ENCODE data around the gene PPP2R2D.

- TF ChIP-seq CTCF (conservative IDR thresholded peaks at IDR 0.05; ENCODE audit: low read depth, low read length), result no peak
- no peak for TF ChIP-seq EZH2phosphoT487 (IDR thresholded peaks at IDR 0.05; ENCODE audit: borderline replicate concordance, low read length)
- no peak for TF ChIP-seq EZH2 (IDR thresholded peaks at IDR 0.05; ENCODE audit: low read length, unreplicated experiment)
These were observed 103.2 kb downstream of the PPP2R2D start for GRCh38 chr10:132004052-132004451.

All from PC-3 (cell line).